Measurements from ENCODE around the gene TMEM181. TPM values are rescaled to one million over a fixed set of nuclear protein-coding genes. Genes with fewer than 3 reads are reported as not detected.

TMEM181 gene
- total RNA-seq, 2 donors from 2014 or later: 21.2 to 21.8 TPM

GRCh38 chr6:158646023-158646910, 86.4 kb downstream of the TMEM181 start:
- Histone ChIP-seq H3K9ac (ENCODE audit: extremely low read depth, low read length, poor library complexity, severe bottlenecking) (no peak overlapping the region), H3K36me3 (ENCODE audit: control insufficient read depth, insufficient read depth, low read length) (peaks cover 12% of the 10 kb centered on the region), H3K4me1 (ENCODE audit: control insufficient read depth, insufficient read depth, low read length) (peaks cover 3% of the 10 kb centered on the region), H3K27me3 (ENCODE audit: control insufficient read depth, insufficient read depth, low read length, poor library complexity, severe bottlenecking) (peaks cover 11% of the 10 kb centered on the region), H3K9me3 (ENCODE audit: control insufficient read depth, low read length) (no peaks in the 10 kb centered on the region), H3K4me3 (ENCODE audit: low read length) (no peak overlapping the region), H3K27ac (ENCODE audit: low read depth, low read length) (no peak overlapping the region)
- no peaks in the 10 kb centered on the region for H3K9me3 Mint-ChIP-seq
- H3K4me3 Mint-ChIP-seq: peak overlapping the region; percentile 84
- peaks cover 6% of the 10 kb centered on the region for H3K36me3 Mint-ChIP-seq (ENCODE audit: low read depth)
- H3K27me3 Mint-ChIP-seq (ENCODE audit: insufficient read depth): peaks cover 25% of the 10 kb centered on the region
- DNase-seq: peak; percentile 20
- no peak overlapping the region for H3K27ac Mint-ChIP-seq
- TF ChIP-seq CTCF (conservative IDR thresholded peaks at IDR 0.05): no peak
- 76 to 86% methylated on average over 5 to 10 of the region's 10 CpGs for WGBS, 2 experiments (ENCODE audit: insufficient coverage in 1 of 2, insufficient read length in 1 of 2)
- H3K4me1 Mint-ChIP-seq: peaks cover 20% of the 10 kb centered on the region

- no peaks in the 10 kb centered on the region for H3K36me3 Mint-ChIP-seq (ENCODE audit: low read depth)
- peaks cover 2% of the 10 kb centered on the region for H3K36me3 ChIP-seq (ENCODE audit: control insufficient read depth, insufficient read depth, low read length)
- H3K4me1 ChIP-seq (ENCODE audit: control insufficient read depth, insufficient read depth, low read length): peaks cover 3% of the 10 kb centered on the region
- TF ChIP-seq CTCF (conservative IDR thresholded peaks at IDR 0.05): no peak
- WGBS, 2 experiments (ENCODE audit: insufficient coverage in 1 of 2, insufficient read length in 1 of 2): 78% methylated on average over 4 of the region's 4 CpGs; no CpG with 5 or more reads in 1 of the 2 experiments
- no peaks in the 10 kb centered on the region for H3K9me3 ChIP-seq (ENCODE audit: control insufficient read depth, low read length)
- peak; percentile 3 for DNase-seq
- H3K27ac Mint-ChIP-seq: no peak overlapping the region
- peaks cover 13% of the 10 kb centered on the region for H3K4me1 Mint-ChIP-seq
- H3K27me3 ChIP-seq (ENCODE audit: control insufficient read depth, insufficient read depth, low read length, poor library complexity, severe bottlenecking): peaks cover 11% of the 10 kb centered on the region
- no peak overlapping the region for H3K9ac ChIP-seq (ENCODE audit: extremely low read depth, low read length, poor library complexity, severe bottlenecking)
- H3K9me3 Mint-ChIP-seq: no peaks in the 10 kb centered on the region
- no peak overlapping the region for H3K4me3 ChIP-seq (ENCODE audit: low read length)
- peaks cover 25% of the 10 kb centered on the region for H3K27me3 Mint-ChIP-seq (ENCODE audit: insufficient read depth)
- H3K4me3 Mint-ChIP-seq: no peak overlapping the region
- H3K27ac ChIP-seq (ENCODE audit: low read depth, low read length): no peak overlapping the region
Observed at GRCh38 chr6:158647501-158647900, 87.6 kb downstream of the TMEM181 start.

GRCh38 chr6:158648682-158649131, 88.8 kb downstream of the TMEM181 start:
- H3K36me3 Mint-ChIP-seq (ENCODE audit: low read depth): no peaks in the 10 kb centered on the region
- H3K36me3 ChIP-seq (ENCODE audit: control insufficient read depth, insufficient read depth, low read length): no peaks in the 10 kb centered on the region
- no peak overlapping the region for H3K27ac Mint-ChIP-seq
- H3K27me3 Mint-ChIP-seq (ENCODE audit: insufficient read depth): peaks cover 25% of the 10 kb centered on the region
- no peak overlapping the region for H3K9ac ChIP-seq (ENCODE audit: extremely low read depth, low read length, poor library complexity, severe bottlenecking)
- H3K27ac ChIP-seq (ENCODE audit: low read depth, low read length): no peak overlapping the region
- H3K4me3 Mint-ChIP-seq: no peak overlapping the region
- no peak overlapping the region for H3K4me3 ChIP-seq (ENCODE audit: low read length)
- H3K4me1 Mint-ChIP-seq: peaks cover 12% of the 10 kb centered on the region
- peak; percentile 19 for DNase-seq
- no peaks in the 10 kb centered on the region for H3K9me3 Mint-ChIP-seq
- 83 to 92% methylated on average over 2 to 3 of the region's 5 CpGs for WGBS, 2 experiments (ENCODE audit: insufficient coverage in 1 of 2, insufficient read length in 1 of 2)
- no peaks in the 10 kb centered on the region for H3K9me3 ChIP-seq (ENCODE audit: control insufficient read depth, low read length)
- peaks cover 11% of the 10 kb centered on the region for H3K27me3 ChIP-seq (ENCODE audit: control insufficient read depth, insufficient read depth, low read length, poor library complexity, severe bottlenecking)
- H3K4me1 ChIP-seq (ENCODE audit: control insufficient read depth, insufficient read depth, low read length): no peaks in the 10 kb centered on the region
- no peak for TF ChIP-seq CTCF (conservative IDR thresholded peaks at IDR 0.05)

Data from endodermal cell (in vitro differentiated cells).